GM13976 (cell line): ENCODE results near the gene BTNL9.

Experiments used
- DNase-seq: peaks from one replicate; pipeline ENCODE4 v3.0.0; 2012; ENCODE audit warnings: low spot score
- CTCF ChIP-seq: IDR thresholded peaks from 2 replicates; pipeline ENCODE4 v1.5.1; 2012; ENCODE audit warnings: borderline replicate concordance, mild to moderate bottlenecking; ENCODE audit not compliant: insufficient read depth; ENCODE audit errors: extremely low read depth, missing control alignments, control extremely low read depth
- in situ Hi-C: fragments of 300-500 bp; cut with MboI; formaldehyde crosslinking; loops from one replicate; pipeline ENCODE4 v1.12.0; 2022; ENCODE audit warnings: low sequenced_read_pairs, mixed read lengths, inconsistent platforms; ENCODE audit not compliant: unreplicated experiment

The BTNL9 gene

GRCh38 chr5:181036816-181037364 is 3.2 kb upstream of the BTNL9 start:
- DNase-seq = no peak
- TF ChIP-seq CTCF = no peak
- in situ Hi-C loops = no loop called here

DNA sequence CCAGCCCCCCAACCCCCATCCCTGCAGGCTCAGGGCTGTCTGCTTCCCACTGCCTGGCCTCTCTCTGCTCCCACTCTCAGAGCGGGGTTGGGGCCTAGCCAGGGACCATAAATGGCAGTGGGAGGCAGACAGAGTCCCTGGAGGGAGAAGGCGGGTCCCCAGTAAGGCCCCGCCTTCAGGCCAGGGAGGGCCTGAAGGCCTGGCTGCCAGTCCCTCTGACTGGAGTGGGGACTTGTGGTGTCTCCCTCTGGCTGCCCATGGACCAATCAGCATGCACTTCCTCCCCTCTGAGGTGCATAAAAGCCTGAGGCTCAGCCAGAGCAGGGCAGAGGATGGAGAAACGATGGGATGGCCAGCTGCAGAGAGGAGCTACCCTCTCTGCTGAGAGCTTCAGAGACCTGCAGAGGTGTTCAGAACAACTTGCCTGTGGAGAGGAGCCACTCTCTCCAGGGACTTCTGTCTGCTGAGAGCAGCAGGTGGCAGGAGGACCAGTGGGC is 2.7 kb upstream of the BTNL9 start:
- no peak for TF ChIP-seq CTCF
- no peak for DNase-seq
- in situ Hi-C loops = no loop called here

- in situ Hi-C loops = no loop called here
- TF ChIP-seq CTCF = no peak
- DNase-seq = no peak
Observed at GRCh38 chr5:181039471-181039870, 595 bp upstream of the BTNL9 start.

DNA sequence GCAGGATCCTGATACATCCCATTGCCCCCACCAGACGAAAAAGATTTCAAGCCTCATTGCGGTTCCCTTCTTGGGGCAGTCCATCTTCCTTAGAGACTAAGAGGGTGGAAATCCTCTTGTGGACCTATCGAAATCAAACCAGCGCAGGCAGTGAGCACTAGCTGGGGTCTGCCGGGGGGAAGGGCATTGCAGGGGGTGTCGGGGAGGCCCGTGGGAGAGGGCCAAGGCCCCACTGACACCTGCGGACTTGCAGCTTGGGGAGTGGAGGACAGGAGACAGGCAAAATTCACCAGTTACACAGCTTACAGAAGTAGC is 522 bp downstream of the BTNL9 start:
- in situ Hi-C loops = no loop called here
- TF ChIP-seq CTCF = no peak
- no peak for DNase-seq

- in situ Hi-C loops = no loop called here
- DNase-seq = no peak
- no peak for TF ChIP-seq CTCF
Observed at GRCh38 chr5:181041043-181041442, 977 bp downstream of the BTNL9 start.

GRCh38 chr5:181042036-181042713 is 2.1 kb downstream of the BTNL9 start:
- in situ Hi-C loops = no loop called here
- no peak for DNase-seq
- TF ChIP-seq CTCF = no peak

DNA sequence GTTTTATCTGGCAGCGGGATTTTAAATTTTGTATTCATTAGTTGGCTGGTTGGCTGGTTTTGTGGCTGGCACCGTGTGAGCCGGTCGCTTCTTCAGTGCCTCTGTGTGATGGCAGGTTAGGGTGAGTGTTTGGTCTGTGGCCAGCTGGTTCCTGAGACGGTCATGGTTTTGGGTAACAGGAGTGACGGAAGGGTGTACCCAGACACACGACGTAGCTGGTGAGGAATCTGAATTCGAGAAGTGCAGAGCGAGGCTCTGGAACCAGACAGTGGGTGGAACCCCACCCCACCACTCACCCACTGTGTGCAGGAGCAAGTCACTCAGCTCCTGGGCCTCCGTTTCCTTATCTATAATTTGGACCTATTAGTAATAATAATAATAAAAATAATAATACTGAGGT is 2.7 kb downstream of the BTNL9 start:
- TF ChIP-seq CTCF = no peak
- no peak for DNase-seq
- in situ Hi-C loops = no loop called here
